ENCODE results near the gene FRS2.

FRS2 gene

GRCh38 chr12:69517406-69517805 is 47.2 kb downstream of the FRS2 start:
- TF ChIP-seq CTCF (IDR thresholded peaks at IDR 0.05; ENCODE audit: low read depth, low read length) = no peak
- no peak for DNase-seq (ENCODE audit: extremely low read depth, low read depth)

- no peak for TF ChIP-seq CTCF (IDR thresholded peaks at IDR 0.05; ENCODE audit: low read depth, low read length)
- no peak for DNase-seq (ENCODE audit: extremely low read depth, low read depth)
These were observed 49.7 kb downstream of the FRS2 start for GRCh38 chr12:69519871-69520270.

GRCh38 chr12:69523433-69524330 is 53.5 kb downstream of the FRS2 start:
- no peak for TF ChIP-seq CTCF (IDR thresholded peaks at IDR 0.05; ENCODE audit: low read depth, low read length)
- DNase-seq (ENCODE audit: extremely low read depth, low read depth) = no peak

- TF ChIP-seq CTCF (IDR thresholded peaks at IDR 0.05; ENCODE audit: low read depth, low read length) = no peak
- DNase-seq (ENCODE audit: extremely low read depth, low read depth) = no peak
These were observed 54.1 kb downstream of the FRS2 start for GRCh38 chr12:69524331-69524630.

GRCh38 chr12:69524755-69525469 is 54.7 kb downstream of the FRS2 start:
- TF ChIP-seq CTCF (IDR thresholded peaks at IDR 0.05; ENCODE audit: low read depth, low read length) = no peak
- DNase-seq (ENCODE audit: extremely low read depth, low read depth) = no peak

- no peak for DNase-seq (ENCODE audit: extremely low read depth, low read depth)
These were observed 57.5 kb downstream of the FRS2 start for GRCh38 chr12:69527506-69528272.

More at GRCh38 chr12:69527506-69528272, 57.5 kb downstream of the FRS2 start:
- no peak for TF ChIP-seq CTCF (IDR thresholded peaks at IDR 0.05; ENCODE audit: low read depth, low read length)
